HUES64 (cell line): Measurements from ENCODE around the gene PCLO.
"Not testable (repeated sequence)": the region's sequence is repeated elsewhere in the genome, so short reads cannot be mapped to it uniquely, and the experiment has no call there.

Source experiments
- H3K27ac ChIP-seq: 2 replicates; pipeline ENCODE4 v1.7.0; 2013; ENCODE audit warnings: low read depth, low read length, inconsistent platforms
- H3K27me3 ChIP-seq: 2 replicates; pipeline ENCODE4 v1.6.1; 2013; ENCODE audit warnings: mild to moderate bottlenecking, low read length; ENCODE audit not compliant: insufficient read depth
- H3K36me3 ChIP-seq: 2 replicates; pipeline ENCODE4 v1.6.1; 2013; ENCODE audit warnings: mild to moderate bottlenecking, low read length; ENCODE audit not compliant: insufficient read depth
- H3K4me1 ChIP-seq: 2 replicates; pipeline ENCODE4 v1.6.1; 2013; ENCODE audit warnings: mild to moderate bottlenecking, low read length, moderate library complexity; ENCODE audit not compliant: insufficient read depth
- H3K4me3 ChIP-seq: 2 replicates; pipeline ENCODE4 v1.5.1; 2013; ENCODE audit warnings: mild to moderate bottlenecking, low read length, moderate library complexity
- H3K9ac ChIP-seq: 2 replicates; pipeline ENCODE4 v1.6.1; 2013; ENCODE audit warnings: mild to moderate bottlenecking, low read depth, low read length
- H3K9me3 ChIP-seq: 2 replicates; pipeline ENCODE4 v1.6.1; 2013; ENCODE audit warnings: low read depth, low read length; ENCODE audit not compliant: insufficient read depth
- WGBS: fragments of 150-250, 120-280 bp; methylation state at CpG from one replicate; pipeline ENCODE4 v1.1.7; 2013; ENCODE audit warnings: missing lambda C conversion rate; 5-methylcytosine and 5-hydroxymethylcytosine counted together

Gene PCLO

DNA sequence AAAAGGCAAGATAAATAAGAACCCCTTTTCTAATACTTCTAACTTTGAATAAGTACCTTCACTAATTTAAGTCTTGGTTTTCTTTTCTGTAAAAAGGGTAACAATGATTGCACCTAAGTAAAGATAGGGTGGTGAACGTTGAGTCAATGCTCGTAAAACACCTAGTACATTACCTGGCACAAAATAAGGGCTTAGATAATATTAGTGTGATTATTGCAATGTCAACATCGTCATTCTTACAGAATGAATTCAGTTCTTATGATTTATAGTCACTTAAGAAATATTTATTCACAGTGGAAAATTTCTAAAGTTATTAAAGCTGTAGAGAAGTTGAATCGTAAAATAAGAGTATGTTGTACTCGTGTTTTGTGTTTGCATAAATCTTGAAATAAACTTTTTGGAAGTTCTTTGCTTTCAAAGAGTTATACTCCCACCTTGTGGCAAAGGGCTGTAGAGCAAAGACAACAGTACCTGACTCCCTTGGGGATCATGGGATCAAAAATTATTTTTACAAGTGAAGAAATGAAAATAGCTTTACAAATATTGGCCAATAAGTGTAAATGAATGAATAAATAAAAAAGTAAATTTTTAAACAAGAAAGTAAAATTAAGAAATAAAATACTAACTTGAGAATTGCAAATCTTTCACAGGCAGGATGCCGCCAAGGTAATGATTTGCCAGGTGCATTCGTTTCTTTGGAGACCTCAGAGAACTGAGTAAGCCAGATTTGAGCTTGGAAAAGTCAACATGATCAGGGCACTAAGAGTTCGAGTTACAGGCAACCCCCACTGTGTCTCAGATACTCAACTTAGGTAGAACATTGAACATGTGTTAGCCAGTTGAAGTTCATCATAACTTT lies 433.3 kb downstream of the PCLO start:
- no peaks in the 10 kb centered on the region for H3K4me1 ChIP-seq
- no peak overlapping the region for H3K4me3 ChIP-seq
- 54% methylated on average over 7 of the region's 8 CpGs for WGBS
- H3K36me3 ChIP-seq, result no peaks in the 10 kb centered on the region
- no peaks in the 10 kb centered on the region for H3K27me3 ChIP-seq
- no peaks in the 10 kb centered on the region for H3K9me3 ChIP-seq
- no peak overlapping the region for H3K27ac ChIP-seq
- no peak overlapping the region for H3K9ac ChIP-seq

DNA sequence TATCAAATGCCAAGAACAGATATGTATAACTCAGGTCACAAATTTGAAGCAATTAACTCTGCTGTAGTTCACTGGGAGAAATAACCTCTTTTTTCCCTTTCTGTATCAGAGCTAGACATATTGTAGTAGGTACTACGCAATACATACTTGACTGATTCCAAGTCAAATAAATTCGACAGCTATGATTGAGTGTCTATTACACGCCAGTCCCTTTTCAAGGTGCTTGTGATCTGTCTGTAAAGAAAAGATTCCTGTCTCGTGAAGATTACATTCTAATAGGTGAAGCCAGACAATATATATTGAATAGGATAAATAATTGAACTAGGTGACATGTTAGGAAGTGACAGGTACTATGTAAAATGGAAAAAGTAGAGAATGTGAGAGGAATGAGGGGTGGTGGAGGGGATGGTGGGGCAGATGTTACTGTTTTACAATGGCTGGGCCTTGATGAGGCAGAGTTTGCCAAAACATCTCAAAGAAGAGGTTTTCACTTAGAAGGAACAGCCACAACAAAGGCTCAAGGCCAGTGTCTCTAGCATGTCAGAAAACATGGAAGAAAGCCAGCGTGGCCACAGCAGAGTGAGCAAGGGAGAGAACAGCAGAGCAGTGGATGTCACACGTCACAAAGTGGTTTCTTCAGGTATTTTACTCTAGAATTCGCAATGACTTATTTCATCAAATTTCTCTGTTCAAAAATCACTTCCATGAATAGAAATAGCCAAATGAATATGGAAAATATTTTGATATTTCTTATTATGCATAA lies 436.5 kb downstream of the PCLO start:
- H3K27me3 ChIP-seq, result no peaks in the 10 kb centered on the region
- no peaks in the 10 kb centered on the region for H3K9me3 ChIP-seq
- H3K36me3 ChIP-seq, result no peaks in the 10 kb centered on the region
- H3K27ac ChIP-seq, result no peak overlapping the region
- 94% methylated on average over 7 of the region's 7 CpGs for WGBS
- no peak overlapping the region for H3K4me3 ChIP-seq
- H3K4me1 ChIP-seq, result peaks cover 5% of the 10 kb centered on the region
- H3K9ac ChIP-seq, result no peak overlapping the region

DNA sequence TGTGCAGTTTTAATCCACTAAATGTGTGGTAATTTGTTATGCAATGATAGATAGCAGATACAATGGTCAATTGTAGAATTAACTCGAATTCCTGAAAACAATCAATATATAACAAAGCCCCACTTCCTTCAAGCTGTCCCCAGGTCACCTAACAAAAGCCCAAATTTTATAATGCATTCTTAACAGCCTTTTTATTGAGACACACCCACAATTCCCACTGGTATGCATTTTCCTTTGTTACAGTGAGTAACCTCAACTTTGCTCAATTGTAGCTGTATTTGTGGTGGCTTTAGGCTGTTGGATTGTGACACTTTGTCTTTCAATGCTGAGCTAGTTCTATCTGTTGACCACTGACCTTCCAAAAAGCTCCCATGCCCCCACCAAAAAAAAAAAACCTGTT lies 439.3 kb downstream of the PCLO start:
- Histone ChIP-seq H3K27ac (no peak overlapping the region), H3K4me1 (peaks cover 5% of the 10 kb centered on the region), H3K9ac (no peak overlapping the region), H3K36me3 (no peaks in the 10 kb centered on the region), H3K4me3 (no peak overlapping the region), H3K9me3 (no peaks in the 10 kb centered on the region), H3K27me3 (no peaks in the 10 kb centered on the region)
- 91% methylated on average over 1 of the region's 1 CpG for WGBS

DNA sequence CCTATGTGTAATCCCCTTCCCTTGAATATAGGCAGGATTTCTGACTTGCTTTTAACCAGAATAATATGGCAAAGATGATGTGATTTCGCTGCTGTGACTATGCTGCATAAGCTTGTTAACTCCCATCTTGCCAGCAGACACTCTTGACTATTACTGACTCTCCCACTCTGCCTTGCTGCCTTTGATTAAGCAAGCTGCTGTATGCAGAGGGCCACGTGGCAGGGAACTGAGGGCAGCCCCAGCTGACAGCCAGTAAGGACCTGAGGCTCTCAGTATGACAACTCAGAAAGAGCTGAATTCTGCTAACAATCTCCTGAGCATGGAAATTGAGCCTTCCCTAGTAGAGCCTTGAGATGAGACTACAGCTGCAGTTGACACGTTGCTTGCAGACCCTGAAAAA lies 439.7 kb downstream of the PCLO start:
- H3K36me3 ChIP-seq, result no peaks in the 10 kb centered on the region
- WGBS, result 58% methylated on average over 3 of the region's 3 CpGs
- H3K4me3 ChIP-seq, result no peak overlapping the region
- H3K9ac ChIP-seq, result no peak overlapping the region
- no peak overlapping the region for H3K27ac ChIP-seq
- no peaks in the 10 kb centered on the region for H3K9me3 ChIP-seq
- peaks cover 5% of the 10 kb centered on the region for H3K4me1 ChIP-seq
- H3K27me3 ChIP-seq, result no peaks in the 10 kb centered on the region

DNA sequence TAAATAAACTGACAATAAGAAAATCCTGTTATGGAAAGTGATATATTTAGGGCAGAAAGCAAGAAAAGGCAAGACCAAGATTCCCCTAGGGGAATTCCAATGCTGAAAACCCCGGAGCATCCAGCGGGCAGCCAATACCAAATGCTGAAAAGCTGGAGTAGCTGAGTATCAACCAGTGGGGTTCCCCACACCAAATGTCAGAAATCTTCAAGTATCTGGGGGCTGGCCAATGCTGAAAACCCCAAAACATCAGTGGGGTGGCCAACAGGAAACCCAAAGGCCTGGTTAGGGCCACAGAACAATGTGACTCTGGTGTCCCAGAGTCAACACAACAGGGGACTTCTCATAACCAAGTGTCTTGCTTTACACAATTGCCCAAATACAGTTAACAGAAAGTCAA lies 447.3 kb downstream of the PCLO start:
- Histone ChIP-seq H3K4me1 (no peaks in the 10 kb centered on the region), H3K9me3 (no peaks in the 10 kb centered on the region), H3K36me3 (no peaks in the 10 kb centered on the region)

DNA sequence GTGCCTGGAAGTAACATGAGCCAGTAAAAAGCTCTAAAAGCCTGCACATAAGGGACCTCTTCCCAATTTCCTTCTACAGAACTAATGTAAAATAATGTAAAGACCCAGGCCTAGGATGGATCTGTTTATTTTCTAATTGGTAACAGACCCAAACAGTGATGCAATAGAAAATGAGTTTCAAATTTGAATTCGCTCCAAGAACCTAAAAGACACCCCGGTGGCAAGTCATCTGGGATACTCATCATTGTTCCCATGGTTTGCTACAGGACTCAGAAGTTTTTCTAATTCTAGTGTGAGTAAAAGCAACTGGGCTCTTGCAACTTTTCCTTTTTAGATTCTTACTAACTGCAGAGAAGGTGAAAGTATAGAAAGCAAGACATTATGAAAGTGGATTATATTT lies 447.8 kb downstream of the PCLO start:
- H3K9ac ChIP-seq, result no peak overlapping the region
- H3K4me1 ChIP-seq, result no peaks in the 10 kb centered on the region
- H3K4me3 ChIP-seq, result no peak overlapping the region
- 98% methylated on average over 2 of the region's 2 CpGs for WGBS
- no peaks in the 10 kb centered on the region for H3K36me3 ChIP-seq
- H3K27me3 ChIP-seq, result no peaks in the 10 kb centered on the region
- H3K27ac ChIP-seq, result no peak overlapping the region
- no peaks in the 10 kb centered on the region for H3K9me3 ChIP-seq

More for the DNA sequence above, 447.3 kb downstream of the PCLO start:
- no peak overlapping the region for H3K27ac ChIP-seq
- H3K9ac ChIP-seq, result no peak overlapping the region
- H3K27me3 ChIP-seq, result no peaks in the 10 kb centered on the region
- H3K4me3 ChIP-seq, result no peak overlapping the region
- 90% methylated on average over 2 of the region's 2 CpGs for WGBS

DNA sequence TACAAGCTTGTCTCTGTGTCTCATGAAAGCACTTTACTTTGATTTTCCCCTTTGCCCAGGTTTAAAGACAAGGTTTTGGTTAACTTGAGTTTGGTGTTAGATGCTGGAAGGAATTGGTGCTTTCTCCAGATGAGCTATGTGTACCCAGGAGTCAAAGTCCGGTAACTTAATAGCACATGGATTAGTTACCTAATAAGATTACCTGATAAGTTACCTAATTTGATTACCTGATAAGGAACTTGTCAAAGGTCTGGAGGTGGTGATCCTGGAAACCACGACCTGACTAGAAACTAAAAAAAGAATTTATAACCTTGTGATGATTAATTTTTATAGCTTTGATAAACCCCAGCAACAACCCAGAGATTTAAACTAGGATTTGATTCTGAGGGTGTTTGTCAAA lies 449.2 kb downstream of the PCLO start:
- WGBS, result 67% methylated on average over 1 of the region's 2 CpGs
- Histone ChIP-seq H3K4me3 (no peak overlapping the region), H3K27ac (no peak overlapping the region), H3K9me3 (no peaks in the 10 kb centered on the region), H3K4me1 (no peaks in the 10 kb centered on the region), H3K36me3 (no peaks in the 10 kb centered on the region), H3K27me3 (no peaks in the 10 kb centered on the region), H3K9ac (no peak overlapping the region)

DNA sequence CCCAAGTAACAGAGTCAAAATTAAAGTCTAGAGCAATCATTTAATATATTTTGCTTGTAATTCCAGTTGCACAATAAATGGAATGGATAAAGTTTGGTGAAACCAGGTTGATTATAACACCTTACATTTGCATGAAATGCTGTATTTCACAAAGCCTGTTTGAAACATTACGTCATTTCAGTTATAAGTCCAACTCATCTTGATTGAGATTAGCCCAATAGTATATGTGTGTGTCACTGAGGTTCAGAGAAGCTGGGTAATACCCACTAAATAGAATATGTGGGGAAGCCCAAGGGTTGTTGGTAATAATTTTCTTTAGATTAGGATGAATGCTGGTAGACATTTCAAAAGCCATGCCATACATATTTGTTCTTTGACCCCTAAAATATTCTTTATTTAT lies 456.3 kb downstream of the PCLO start:
- no CpG with 5 or more reads among the region's 1 CpG for WGBS
- not testable (repeated sequence) for H3K36me3 ChIP-seq, H3K27me3 ChIP-seq, H3K4me1 ChIP-seq, H3K9me3 ChIP-seq, H3K4me3 ChIP-seq, H3K9ac ChIP-seq, H3K27ac ChIP-seq

DNA sequence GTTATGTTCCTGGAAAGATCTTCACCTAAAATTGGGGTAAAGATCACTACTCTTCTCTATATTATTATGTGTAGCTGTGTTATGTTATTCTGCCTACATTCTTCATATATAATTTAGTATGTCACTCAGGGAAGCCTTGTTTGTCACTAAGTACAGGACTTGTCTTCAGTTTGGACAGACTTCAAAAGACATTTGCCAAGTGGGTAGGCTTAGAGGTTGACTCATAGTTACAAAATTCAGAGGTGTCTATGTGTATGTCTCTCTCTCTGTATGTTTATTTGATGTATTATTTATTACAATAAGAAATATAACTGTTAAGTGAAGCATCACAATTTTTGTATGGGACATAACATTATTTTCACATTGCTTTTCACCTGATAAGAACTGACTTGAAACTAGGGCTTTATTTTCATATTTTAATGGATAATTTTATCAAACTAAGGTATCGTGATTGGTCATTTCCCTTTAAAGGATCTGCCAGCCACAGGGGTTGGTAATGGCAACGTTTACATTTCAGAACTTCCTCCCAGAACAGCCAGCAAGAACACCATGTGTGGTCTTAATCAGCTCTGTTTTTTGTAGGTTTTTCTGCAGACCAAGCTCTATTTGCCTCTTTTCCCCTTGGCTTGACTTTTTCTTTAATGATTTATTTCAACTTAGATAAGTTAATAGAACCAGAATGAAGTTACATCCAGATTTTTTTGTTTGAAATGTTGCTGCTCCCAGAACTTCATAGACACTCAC lies 457.0 kb downstream of the PCLO start:
- WGBS, result 0% methylated on average over 1 of the region's 2 CpGs
- H3K27ac ChIP-seq, result no peak overlapping the region
- H3K4me1 ChIP-seq, result peaks cover 5% of the 10 kb centered on the region
- no peak overlapping the region for H3K4me3 ChIP-seq
- H3K27me3 ChIP-seq, result no peaks in the 10 kb centered on the region
- H3K9me3 ChIP-seq, result no peaks in the 10 kb centered on the region
- no peak overlapping the region for H3K9ac ChIP-seq
- H3K36me3 ChIP-seq, result no peaks in the 10 kb centered on the region

DNA sequence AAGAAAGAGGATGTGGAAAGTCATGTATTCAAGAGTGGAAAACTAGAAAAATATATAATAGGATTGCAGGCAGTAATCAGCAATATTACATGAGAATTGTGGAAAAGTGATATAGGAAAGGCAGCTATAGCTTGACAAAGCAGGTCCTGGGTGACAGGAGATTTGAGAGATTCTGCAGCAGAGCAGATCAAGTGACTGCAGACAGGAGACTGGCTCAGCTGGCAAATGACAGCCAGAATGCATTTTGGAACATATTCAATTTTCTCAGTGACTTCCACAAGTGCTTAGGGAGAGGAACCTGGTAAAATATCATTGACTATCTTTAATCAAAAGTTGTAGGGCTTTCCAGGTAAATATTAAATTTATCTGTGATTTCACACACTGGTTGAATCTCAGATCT lies 458.6 kb downstream of the PCLO start:
- no peak overlapping the region for H3K4me3 ChIP-seq
- no peak overlapping the region for H3K27ac ChIP-seq
- peaks cover 18% of the 10 kb centered on the region for H3K4me1 ChIP-seq
- H3K9me3 ChIP-seq, result no peaks in the 10 kb centered on the region
- H3K27me3 ChIP-seq, result no peaks in the 10 kb centered on the region
- no peaks in the 10 kb centered on the region for H3K36me3 ChIP-seq
- H3K9ac ChIP-seq, result no peak overlapping the region
